WERI-Rb-1 (cell line): ENCODE results near the gene ELAVL1.
A peak's percentile ranks its signal among the peaks of the same experiment; 100 is the strongest.
"Not testable (repeated sequence)": the region's sequence is repeated elsewhere in the genome, so short reads cannot be mapped to it uniquely, and the experiment has no call there.

Source experiments
- DNase-seq: peaks from one replicate; pipeline ENCODE4 v3.0.0-alpha.2; 2020
- H3K27ac ChIP-seq: fragments of 250-450 bp; sonication (Bioruptor Pico); 2 replicates; pipeline ENCODE4 v1.5.1; 2020; ENCODE audit warnings: mild to moderate bottlenecking, moderate library complexity
- H3K27me3 ChIP-seq: fragments of 250-450 bp; sonication (Bioruptor Pico); 2 replicates; pipeline ENCODE4 v1.5.1; 2021; ENCODE audit warnings: mild to moderate bottlenecking, low read depth, moderate library complexity; ENCODE audit not compliant: insufficient read depth, severe bottlenecking
- H3K36me3 ChIP-seq: fragments of 250-450 bp; sonication (Bioruptor Pico); 2 replicates; pipeline ENCODE4 v1.5.1; 2020; ENCODE audit warnings: mild to moderate bottlenecking, moderate library complexity
- H3K4me3 ChIP-seq: 2 replicates; pipeline ENCODE4 v1.5.1; 2011; ENCODE audit warnings: low read depth, mild to moderate bottlenecking, control low read depth, low read length
- H3K9me3 ChIP-seq: fragments of 250-450 bp; sonication (Bioruptor Pico); 2 replicates; pipeline ENCODE4 v1.5.1; 2021; ENCODE audit warnings: mild to moderate bottlenecking, moderate library complexity; ENCODE audit not compliant: severe bottlenecking
- TF ChIP-seq, protein P1 (sequence below): IDR thresholded peaks from 2 replicates; pipeline ENCODE4 v1.5.1; 2011; ENCODE audit warnings: low read depth, mild to moderate bottlenecking, control low read depth, inconsistent platforms, low read length

Gene ELAVL1

DNA sequence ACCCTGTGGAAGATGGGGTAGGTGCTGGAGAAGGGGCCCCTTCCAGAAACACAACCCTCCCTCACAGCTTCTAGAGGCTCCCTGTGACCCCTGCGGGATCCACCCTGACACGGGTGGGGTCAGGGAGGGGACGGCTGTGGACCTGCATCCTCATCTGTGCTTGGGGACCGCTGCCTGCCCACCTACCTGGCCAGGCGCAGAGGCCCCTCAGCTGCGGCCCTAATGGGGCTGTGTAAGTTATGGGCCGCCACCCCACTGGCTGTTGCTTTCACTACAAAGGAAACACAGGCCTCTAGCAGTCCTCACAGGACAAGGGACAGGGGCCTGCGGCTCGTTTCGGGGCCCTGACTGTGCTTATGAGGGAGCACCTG, 72.5 kb downstream of the ELAVL1 start:
- TF ChIP-seq, protein P1, sequence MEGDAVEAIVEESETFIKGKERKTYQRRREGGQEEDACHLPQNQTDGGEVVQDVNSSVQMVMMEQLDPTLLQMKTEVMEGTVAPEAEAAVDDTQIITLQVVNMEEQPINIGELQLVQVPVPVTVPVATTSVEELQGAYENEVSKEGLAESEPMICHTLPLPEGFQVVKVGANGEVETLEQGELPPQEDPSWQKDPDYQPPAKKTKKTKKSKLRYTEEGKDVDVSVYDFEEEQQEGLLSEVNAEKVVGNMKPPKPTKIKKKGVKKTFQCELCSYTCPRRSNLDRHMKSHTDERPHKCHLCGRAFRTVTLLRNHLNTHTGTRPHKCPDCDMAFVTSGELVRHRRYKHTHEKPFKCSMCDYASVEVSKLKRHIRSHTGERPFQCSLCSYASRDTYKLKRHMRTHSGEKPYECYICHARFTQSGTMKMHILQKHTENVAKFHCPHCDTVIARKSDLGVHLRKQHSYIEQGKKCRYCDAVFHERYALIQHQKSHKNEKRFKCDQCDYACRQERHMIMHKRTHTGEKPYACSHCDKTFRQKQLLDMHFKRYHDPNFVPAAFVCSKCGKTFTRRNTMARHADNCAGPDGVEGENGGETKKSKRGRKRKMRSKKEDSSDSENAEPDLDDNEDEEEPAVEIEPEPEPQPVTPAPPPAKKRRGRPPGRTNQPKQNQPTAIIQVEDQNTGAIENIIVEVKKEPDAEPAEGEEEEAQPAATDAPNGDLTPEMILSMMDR = no peak
- DNase-seq = no peak
- Histone ChIP-seq H3K36me3 (peaks cover 67% of the 10 kb centered on the region), H3K27me3 (no peaks in the 10 kb centered on the region), H3K4me3 (no peak overlapping the region), H3K27ac (no peak overlapping the region), H3K9me3 (no peaks in the 10 kb centered on the region)

DNA sequence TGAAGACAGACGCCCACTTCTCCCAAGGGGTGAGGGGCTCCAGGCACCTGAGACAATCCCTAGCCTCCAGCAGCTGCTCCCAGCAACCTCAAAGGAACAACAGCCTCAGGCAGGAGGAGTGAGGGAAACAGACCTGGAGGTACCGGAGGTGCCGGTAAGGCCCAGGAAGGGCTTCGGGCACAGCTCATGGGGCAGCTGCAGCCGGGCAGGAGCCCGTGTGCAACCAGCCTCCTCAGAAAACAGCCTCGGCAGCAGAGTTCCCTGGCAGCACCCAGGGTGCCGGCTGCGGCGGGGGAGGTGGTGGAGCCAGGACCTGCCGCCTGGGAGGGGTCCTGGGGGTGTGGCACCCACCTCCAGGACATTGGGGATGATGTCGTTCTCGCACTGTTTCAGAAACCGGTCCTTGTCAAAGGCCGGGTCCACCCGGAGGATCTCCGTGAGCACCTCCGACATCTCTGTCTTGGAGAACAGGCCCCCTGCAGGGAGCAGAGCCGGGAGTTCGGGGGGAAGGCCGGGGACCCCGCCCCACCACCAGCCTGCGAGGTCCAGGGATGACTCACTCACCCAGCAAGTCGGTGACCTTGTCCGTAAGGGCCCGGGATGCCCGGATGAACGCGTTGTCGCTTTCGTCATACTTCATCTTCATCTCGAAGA, 73.0 kb downstream of the ELAVL1 start:
- H3K4me3 ChIP-seq = no peak overlapping the region
- H3K36me3 ChIP-seq = peaks cover 62% of the 10 kb centered on the region
- DNase-seq = no peak
- TF ChIP-seq, protein P1 = no peak
- no peaks in the 10 kb centered on the region for H3K9me3 ChIP-seq
- H3K27me3 ChIP-seq = no peaks in the 10 kb centered on the region
- H3K27ac ChIP-seq = no peak overlapping the region

DNA sequence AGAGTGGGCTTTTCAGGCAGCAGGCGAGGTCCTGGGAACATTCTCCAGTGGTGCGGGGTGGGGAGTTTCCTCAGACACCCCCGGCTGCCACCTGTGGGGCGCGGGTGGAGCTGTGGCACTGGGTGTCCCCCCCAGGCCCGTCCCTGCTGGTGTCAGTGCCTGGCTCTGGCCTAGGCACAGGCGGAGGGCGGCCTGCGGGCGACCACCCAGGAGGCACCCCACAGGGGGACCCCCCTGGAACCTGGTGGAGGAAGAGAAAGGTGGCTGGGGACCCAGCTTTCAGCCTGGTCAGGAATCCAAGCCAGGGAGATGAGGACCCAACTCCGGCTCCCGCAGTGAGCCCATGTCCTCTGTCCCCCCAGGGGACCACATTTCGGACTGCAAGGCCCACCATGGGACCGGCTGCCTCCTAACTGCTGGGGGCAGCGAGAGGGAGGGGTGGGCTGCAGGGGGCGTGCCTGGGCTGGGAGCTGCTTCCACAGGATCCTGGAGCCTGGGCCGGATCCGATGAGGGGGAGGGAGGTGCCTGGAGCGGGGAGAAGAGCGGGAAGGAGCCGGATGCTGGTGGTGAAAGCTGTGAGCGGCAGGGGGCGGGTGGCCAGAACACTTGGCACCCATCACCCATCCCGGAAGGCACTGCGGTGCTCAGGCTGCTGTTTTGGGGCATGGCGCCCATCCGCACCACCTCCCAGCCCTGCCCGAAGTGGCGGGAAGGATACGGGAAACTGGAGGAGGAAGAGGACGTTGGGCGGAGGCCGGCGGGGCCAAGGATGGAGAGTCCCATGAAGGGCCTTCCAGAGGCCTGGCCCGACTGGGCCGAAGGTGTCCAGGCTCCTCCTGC, 74.0 kb downstream of the ELAVL1 start:
- no peaks in the 10 kb centered on the region for H3K27me3 ChIP-seq
- no peak for DNase-seq
- H3K9me3 ChIP-seq = no peaks in the 10 kb centered on the region
- peaks cover 58% of the 10 kb centered on the region for H3K36me3 ChIP-seq
- H3K4me3 ChIP-seq = no peak overlapping the region
- no peak overlapping the region for H3K27ac ChIP-seq
- TF ChIP-seq, protein P1 = no peak

DNA sequence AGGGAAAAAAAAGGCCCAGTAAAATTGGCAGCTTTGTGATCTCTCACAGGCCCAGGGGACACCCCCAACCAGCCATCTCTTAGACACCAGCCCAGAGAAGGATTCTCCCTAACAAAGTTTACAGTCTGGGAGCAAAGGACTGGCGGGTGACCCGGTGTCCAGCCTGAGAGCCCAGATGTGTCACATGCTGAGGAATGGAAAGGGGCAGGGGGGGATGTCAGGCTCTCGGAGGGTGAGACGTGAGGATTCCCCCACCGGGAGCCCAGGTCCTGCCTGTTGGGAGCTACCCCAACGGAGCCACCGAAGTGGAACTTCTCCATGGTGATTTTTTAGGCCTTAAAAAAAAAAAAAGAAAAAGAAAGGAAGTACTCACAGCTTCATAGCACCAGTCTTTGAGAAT, 74.7 kb downstream of the ELAVL1 start:
- H3K27me3 ChIP-seq = no peaks in the 10 kb centered on the region

DNA sequence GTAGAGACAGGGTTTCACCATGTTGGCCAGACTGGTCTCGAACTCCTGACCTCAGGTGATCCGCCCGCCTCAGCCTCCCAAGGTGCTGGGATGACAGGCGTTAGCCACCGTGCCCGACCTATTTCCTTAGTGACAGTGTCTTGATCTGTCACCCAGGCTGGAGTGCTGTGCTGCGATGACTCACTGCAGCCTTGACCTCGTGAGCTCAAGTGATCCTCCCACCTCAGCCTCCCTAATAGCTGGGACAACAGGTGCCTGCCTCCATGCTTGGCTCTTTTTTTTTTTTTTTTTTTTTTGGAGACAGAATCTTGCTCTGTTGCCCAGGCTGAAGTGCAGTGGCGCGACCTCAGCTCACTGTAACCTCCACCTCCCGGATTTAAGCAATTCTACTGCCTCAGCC, 75.4 kb downstream of the ELAVL1 start:
- H3K36me3 ChIP-seq = peaks cover 45% of the 10 kb centered on the region
- not testable (repeated sequence) for H3K4me3 ChIP-seq, DNase-seq, H3K27me3 ChIP-seq, H3K9me3 ChIP-seq
- peak overlapping the region; percentile 22; the same call in 1 of the 2 replicates for H3K27ac ChIP-seq

More for the DNA sequence above, 74.7 kb downstream of the ELAVL1 start:
- Histone ChIP-seq H3K4me3 (no peak overlapping the region), H3K36me3 (peaks cover 52% of the 10 kb centered on the region), H3K9me3 (no peaks in the 10 kb centered on the region), H3K27ac (no peak overlapping the region)
- DNase-seq = no peak
- TF ChIP-seq, protein P1 = no peak
